Suprapubic skin (tissue), 3 donors: ENCODE measurements around the gene TSPAN33.

Experiments used
- CTCF ChIP-seq, 2 donors: fragments of 200-600 bp in 1 of 2; fragments of 450-650 bp in 1 of 2; sonication (generic) in 1 of 2; IDR thresholded peaks; one replicate each; pipeline ENCODE4 v1.5.1; 2016 to 2019; ENCODE audit warnings: antibody characterized with exemption in 2 of 2, mild to moderate bottlenecking in 1 of 2, moderate library complexity in 1 of 2
- EP300 ChIP-seq: sonication (generic); formaldehyde crosslinking; IDR thresholded peaks from one replicate; pipeline ENCODE4 v1.6.1; 2017; ENCODE audit warnings: antibody characterized with exemption
- POLR2A ChIP-seq, 2 donors: fragments of 450-650 bp; IDR thresholded peaks; one replicate each; pipeline ENCODE4 v1.6.1; 2017; ENCODE audit warnings: antibody characterized with exemption in 2 of 2, mild to moderate bottlenecking in 2 of 2, moderate library complexity in 2 of 2

DNA sequence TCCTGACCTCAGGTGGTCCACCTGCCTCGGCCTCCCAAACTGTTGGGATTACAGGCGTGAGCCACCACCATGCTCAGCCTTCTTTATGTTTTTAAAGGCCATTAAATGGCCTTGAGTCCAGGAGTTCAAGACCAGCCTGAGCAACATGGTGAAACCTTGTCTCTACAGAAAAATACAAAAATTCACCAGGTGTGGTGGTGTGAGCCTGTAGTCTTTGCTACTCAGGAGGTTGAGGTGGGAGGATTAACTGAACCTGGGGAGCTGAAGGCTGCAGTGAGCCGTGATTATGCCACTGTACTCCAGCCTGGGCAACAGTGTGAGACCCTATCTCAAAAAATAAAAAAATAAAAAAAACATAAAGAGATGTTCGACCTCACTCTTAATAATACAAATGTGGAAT, 54.9 kb downstream of the TSPAN33 start:
- TF ChIP-seq CTCF (IDR thresholded peaks at IDR 0.05) (no peak), POLR2A (IDR thresholded peaks at IDR 0.05) (no peak), EP300 (no peak)
